Type B pancreatic cell (in vitro differentiated cells): ENCODE measurements around the gene IGFBP5. TPM values are rescaled to one million over a fixed set of nuclear protein-coding genes. Genes with fewer than 3 reads are reported as not detected.
A peak's percentile ranks its signal among the peaks of the same experiment; 100 is the strongest.

Source experiments
- DNase-seq: peaks from one replicate; pipeline ENCODE4 v3.0.0; 2021; ENCODE audit warnings: mixed read lengths; ENCODE audit not compliant: unreplicated experiment; ENCODE audit errors: extremely low spot score
- H3K27ac Mint-ChIP-seq: 2 replicates; pipeline ENCODE4 v1.8.0; 2021; ENCODE audit warnings: mild to moderate bottlenecking, mixed read lengths
- H3K27me3 Mint-ChIP-seq: 2 replicates; pipeline ENCODE4 v1.8.0; 2021; ENCODE audit warnings: mixed read lengths
- H3K36me3 Mint-ChIP-seq: 2 replicates; pipeline ENCODE4 v1.8.0; 2021; ENCODE audit warnings: mixed read lengths
- H3K4me1 Mint-ChIP-seq: one replicate; pipeline ENCODE4 v1.8.0; 2021; ENCODE audit warnings: mixed read lengths; ENCODE audit not compliant: unreplicated experiment
- H3K4me3 Mint-ChIP-seq: 2 replicates; pipeline ENCODE4 v1.8.0; 2021; ENCODE audit warnings: mild to moderate bottlenecking, mixed read lengths
- H3K9me3 Mint-ChIP-seq: 2 replicates; pipeline ENCODE4 v1.8.0; 2021; ENCODE audit warnings: mixed read lengths
- CTCF ChIP-seq: fragments of 200-600 bp; sonication (generic); conservative IDR thresholded peaks from 2 replicates; pipeline ENCODE4 v1.5.0; 2021; ENCODE audit warnings: antibody characterized with exemption, mild to moderate bottlenecking
- total RNA-seq: library from RNA; stranded (reverse); gene quantifications from 2 replicates; pipeline ENCODE4 v1.2.1, GENCODE V29; 2021; ENCODE audit warnings: low replicate concordance

IGFBP5 gene
- total RNA-seq, 1 donor from 2014 or later, result 245 TPM

DNA sequence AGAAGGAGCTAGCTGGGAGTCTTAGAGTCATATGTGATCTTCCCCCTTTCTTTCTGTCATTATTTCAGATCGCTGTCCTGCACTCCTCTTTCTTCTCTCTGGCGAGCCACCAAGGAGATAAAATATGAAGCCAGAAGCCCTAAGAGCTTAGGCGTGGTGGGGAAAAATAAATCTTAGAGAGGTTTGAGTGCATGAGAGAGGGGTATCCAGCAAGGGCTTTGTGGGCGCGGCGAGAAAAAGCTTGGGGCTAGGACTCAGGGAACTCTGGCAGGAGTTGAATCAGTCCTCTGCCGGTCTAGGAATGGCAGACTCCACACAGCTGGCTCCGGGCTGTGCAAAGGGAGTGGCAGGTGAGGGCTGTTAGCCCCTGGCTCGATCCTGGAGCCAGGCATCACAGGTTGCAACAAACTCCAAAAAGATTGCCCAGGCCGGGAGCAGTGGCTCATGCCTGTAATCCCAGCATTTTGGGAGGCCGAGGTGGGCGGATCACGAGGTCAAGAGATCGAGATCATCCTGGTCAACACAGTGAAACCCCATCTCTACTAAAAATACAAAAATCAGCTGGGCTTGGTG is 20.1 kb upstream of the IGFBP5 start:
- Mint-ChIP-seq H3K36me3 (no peaks in the 10 kb centered on the region), H3K4me1 (peaks cover 13% of the 10 kb centered on the region), H3K27ac (no peak overlapping the region), H3K27me3 (no peaks in the 10 kb centered on the region), H3K4me3 (no peak overlapping the region), H3K9me3 (no peaks in the 10 kb centered on the region)
- DNase-seq, result no peak
- no peak for TF ChIP-seq CTCF

- Mint-ChIP-seq H3K9me3 (peaks cover 2% of the 10 kb centered on the region), H3K27me3 (no peaks in the 10 kb centered on the region), H3K4me1 (peaks cover 15% of the 10 kb centered on the region), H3K27ac (no peak overlapping the region), H3K4me3 (no peak overlapping the region), H3K36me3 (no peaks in the 10 kb centered on the region)
- TF ChIP-seq CTCF, result no peak
- DNase-seq, result no peak
Observed at GRCh38 chr2:216714376-216714775, 19.0 kb upstream of the IGFBP5 start.

- Mint-ChIP-seq H3K4me3 (no peak overlapping the region), H3K36me3 (no peaks in the 10 kb centered on the region), H3K27ac (no peak overlapping the region), H3K27me3 (no peaks in the 10 kb centered on the region), H3K9me3 (peaks cover 4% of the 10 kb centered on the region), H3K4me1 (peaks cover 15% of the 10 kb centered on the region)
- DNase-seq, result no peak
- no peak for TF ChIP-seq CTCF
Observed at GRCh38 chr2:216713691-216714336, 18.5 kb upstream of the IGFBP5 start.

GRCh38 chr2:216711348-216711747 is 16.0 kb upstream of the IGFBP5 start:
- no peak overlapping the region for H3K27ac Mint-ChIP-seq
- TF ChIP-seq CTCF, result no peak
- no peaks in the 10 kb centered on the region for H3K27me3 Mint-ChIP-seq
- no peak overlapping the region for H3K4me3 Mint-ChIP-seq
- H3K4me1 Mint-ChIP-seq, result peaks cover 15% of the 10 kb centered on the region
- DNase-seq, result no peak
- no peaks in the 10 kb centered on the region for H3K36me3 Mint-ChIP-seq
- peaks cover 4% of the 10 kb centered on the region for H3K9me3 Mint-ChIP-seq

DNA sequence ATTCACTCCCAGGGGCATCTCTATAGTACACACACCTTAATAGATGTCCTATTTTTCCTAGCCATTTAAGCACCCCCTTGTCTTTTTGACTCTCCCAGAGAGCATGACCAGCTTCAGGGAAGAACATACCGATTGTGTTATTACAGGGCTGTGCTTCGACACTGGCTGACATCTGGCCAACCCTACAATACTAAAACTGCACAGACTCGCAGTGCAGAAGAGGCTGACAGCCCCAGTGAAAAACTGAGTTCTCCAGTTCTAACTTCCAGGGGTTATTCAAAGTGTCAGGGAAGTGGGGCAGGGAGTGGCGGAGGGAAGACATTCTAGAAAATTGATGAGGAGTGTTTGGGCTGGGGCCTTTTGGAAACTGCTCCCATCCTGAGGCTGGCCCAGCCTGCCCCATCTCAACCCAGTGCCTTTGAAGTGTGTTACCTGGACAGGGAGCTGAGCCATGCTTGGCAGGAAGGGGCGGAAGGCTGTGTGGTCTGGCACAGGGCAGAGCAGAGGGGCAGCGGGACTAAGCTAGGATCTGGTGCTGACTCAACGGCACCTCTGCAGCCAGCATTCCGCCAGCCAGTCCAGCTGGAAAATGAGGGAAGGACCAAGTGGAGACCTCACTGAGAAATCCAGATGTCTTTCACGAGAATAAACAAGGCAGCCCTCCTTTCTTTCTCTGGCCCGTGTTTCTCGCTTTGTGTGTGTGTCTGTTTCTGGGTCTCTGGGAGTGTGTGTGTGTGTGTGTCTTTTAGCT is 15.4 kb upstream of the IGFBP5 start:
- Mint-ChIP-seq H3K36me3 (no peaks in the 10 kb centered on the region), H3K4me3 (peak overlapping the region; percentile 45), H3K4me1 (peaks cover 12% of the 10 kb centered on the region), H3K27ac (peak overlapping the region; percentile 54), H3K27me3 (no peaks in the 10 kb centered on the region), H3K9me3 (peaks cover 4% of the 10 kb centered on the region)
- no peak for DNase-seq
- TF ChIP-seq CTCF, result no peak
